ENCODE data around the gene ADPRS. TPM values are rescaled to one million over a fixed set of nuclear protein-coding genes. Genes with fewer than 3 reads are reported as not detected.

The ADPRS gene
- total RNA-seq, 2 experiments from 2014 or later, result 22.6 to 24.6 TPM

GRCh38 chr1:36093929-36094328 is 5.2 kb downstream of the ADPRS start:
- intact Hi-C loops (cut with DNase I, micrococcal nuclease), result loop anchor here in 1 of 2 experiments (10.0 kb wide), 1 partner anchor 1341 kb away; no protein-coding TSS in a partner anchor
- CTCF ChIA-PET, result no interaction called here
- Mint-ChIP-seq H3K9me3 (no peaks in the 10 kb centered on the region), H3K27ac (no peak overlapping the region), H3K27me3 (no peaks in the 10 kb centered on the region), H3K4me1 (ENCODE audit: low read depth) (peaks cover 23% of the 10 kb centered on the region), H3K36me3 (ENCODE audit: low read depth) (peaks cover 57% of the 10 kb centered on the region), H3K4me3 (no peak overlapping the region)
- H3K27me3 ChIP-seq (ENCODE audit: control insufficient read depth in 1 of 2, insufficient read depth in 2 of 2, low read length in 2 of 2), result no peaks in the 10 kb centered on the region
- H3K4me1 ChIP-seq (ENCODE audit: insufficient read depth, low read length), result peaks cover 37% of the 10 kb centered on the region
- TF ChIP-seq CTCF (IDR thresholded peaks at IDR 0.05), result no peak
- H3K36me3 ChIP-seq (ENCODE audit: insufficient read depth, low read length), result peaks cover 53% of the 10 kb centered on the region
- POLR2A ChIA-PET, result no interaction called here
- ATAC-seq (ENCODE audit: poor library complexity) (no peak), DNase-seq (peak in 1 of 14 experiments; percentile 4)
- no peak overlapping the region for H3K27ac ChIP-seq (ENCODE audit: low read depth in 1 of 2, low read length in 2 of 2)
- H3K4me3 ChIP-seq (ENCODE audit: low read length), result no peak overlapping the region
- H3K9me3 ChIP-seq (ENCODE audit: control insufficient read depth in 1 of 2, insufficient read depth in 1 of 2, low read length in 2 of 2), result no peaks in the 10 kb centered on the region

GRCh38 chr1:36094621-36095061 is 5.9 kb downstream of the ADPRS start:
- H3K36me3 Mint-ChIP-seq (ENCODE audit: low read depth), result peaks cover 52% of the 10 kb centered on the region
- H3K4me1 ChIP-seq (ENCODE audit: insufficient read depth, low read length), result peaks cover 38% of the 10 kb centered on the region
- no peaks in the 10 kb centered on the region for H3K9me3 ChIP-seq (ENCODE audit: control insufficient read depth in 1 of 2, insufficient read depth in 1 of 2, low read length in 2 of 2)
- H3K4me1 Mint-ChIP-seq (ENCODE audit: low read depth), result peaks cover 16% of the 10 kb centered on the region
- no peak overlapping the region for H3K4me3 ChIP-seq (ENCODE audit: low read length)
- intact Hi-C loops (cut with DNase I, micrococcal nuclease), result loop anchor here in 1 of 2 experiments (10.0 kb wide), 1 partner anchor 1340 kb away; no protein-coding TSS in a partner anchor
- H3K36me3 ChIP-seq (ENCODE audit: insufficient read depth, low read length), result peaks cover 53% of the 10 kb centered on the region
- ChIA-PET POLR2A (no interaction called here), CTCF (interaction anchor here (1.2 kb wide), 1 partner anchor 191 kb away, joined by 3 read pairs; no protein-coding TSS in a partner anchor)
- DNase-seq (peak in 2 of 14 experiments; percentile 5 to 17), ATAC-seq (ENCODE audit: poor library complexity) (no peak)
- H3K4me3 Mint-ChIP-seq, result no peak overlapping the region
- H3K27ac Mint-ChIP-seq, result no peak overlapping the region
- TF ChIP-seq CTCF (IDR thresholded peaks at IDR 0.05), result no peak
- no peaks in the 10 kb centered on the region for H3K27me3 Mint-ChIP-seq
- H3K9me3 Mint-ChIP-seq, result no peaks in the 10 kb centered on the region
- no peak overlapping the region for H3K27ac ChIP-seq (ENCODE audit: low read depth in 1 of 2, low read length in 2 of 2)
- no peaks in the 10 kb centered on the region for H3K27me3 ChIP-seq (ENCODE audit: control insufficient read depth in 1 of 2, insufficient read depth in 2 of 2, low read length in 2 of 2)

GRCh38 chr1:36095760-36096405 is 7.2 kb downstream of the ADPRS start:
- Histone ChIP-seq H3K36me3 (ENCODE audit: insufficient read depth, low read length) (peaks cover 53% of the 10 kb centered on the region), H3K4me3 (ENCODE audit: low read length) (no peak overlapping the region), H3K27ac (ENCODE audit: low read depth in 1 of 2, low read length in 2 of 2) (no peak overlapping the region), H3K27me3 (ENCODE audit: control insufficient read depth in 1 of 2, insufficient read depth in 2 of 2, low read length in 2 of 2) (no peaks in the 10 kb centered on the region), H3K4me1 (ENCODE audit: insufficient read depth, low read length) (peaks cover 30% of the 10 kb centered on the region), H3K9me3 (ENCODE audit: control insufficient read depth in 1 of 2, insufficient read depth in 1 of 2, low read length in 2 of 2) (no peaks in the 10 kb centered on the region)
- intact Hi-C loops (cut with DNase I, micrococcal nuclease), result loop anchor here in 1 of 2 experiments (10.0 kb wide), 1 partner anchor 1339 kb away; no protein-coding TSS in a partner anchor
- DNase-seq, result peak in 1 of 14 experiments; percentile 30
- Mint-ChIP-seq H3K27ac (no peak overlapping the region), H3K36me3 (ENCODE audit: low read depth) (peaks cover 44% of the 10 kb centered on the region), H3K4me1 (ENCODE audit: low read depth) (peaks cover 10% of the 10 kb centered on the region), H3K4me3 (no peak overlapping the region), H3K27me3 (no peaks in the 10 kb centered on the region), H3K9me3 (no peaks in the 10 kb centered on the region)
- POLR2A ChIA-PET, result interaction anchor here (1.4 kb wide), 1 partner anchor 190 kb away, joined by 5 read pairs; no protein-coding TSS in a partner anchor
- TF ChIP-seq CTCF (IDR thresholded peaks at IDR 0.05), result no peak
- no peak for ATAC-seq (ENCODE audit: poor library complexity)
- CTCF ChIA-PET, result interaction anchor here (1.2 kb wide), 1 partner anchor 190 kb away, joined by 6 read pairs; no protein-coding TSS in a partner anchor
